Activated T-cell treated with anti-CD3 and anti-CD28 coated beads, Interleukin-2, amount 50 U/mL, for 4 hours (primary cell): Measurements from ENCODE around the gene ATF4. TPM values are rescaled to one million over a fixed set of nuclear protein-coding genes. Genes with fewer than 3 reads are reported as not detected.

ENCODE experiments used
- ATAC-seq, 2 donors: fragments of 200-7000 bp; cut with Tn5 transposase; one replicate each; pipeline ENCODE4 v1.10.0; 2021
- DNase-seq: peaks from one replicate; pipeline ENCODE4 v3.0.0-alpha.2; 2020
- H3K27me3 Mint-ChIP-seq: one replicate; pipeline ENCODE4 v1.8.0; 2021; ENCODE audit warnings: low read depth, mixed read lengths
- H3K36me3 Mint-ChIP-seq: one replicate; pipeline ENCODE4 v1.8.0; 2022; ENCODE audit warnings: mixed read lengths; ENCODE audit not compliant: insufficient read depth
- H3K4me1 Mint-ChIP-seq: one replicate; pipeline ENCODE4 v1.8.0; 2021; ENCODE audit warnings: low read depth, mixed read lengths
- H3K4me3 Mint-ChIP-seq: one replicate; pipeline ENCODE4 v1.8.0; 2021; ENCODE audit warnings: mild to moderate bottlenecking, moderate library complexity, mixed read lengths
- H3K9me3 Mint-ChIP-seq: one replicate; pipeline ENCODE4 v1.8.0; 2021; ENCODE audit warnings: mixed read lengths
- total RNA-seq, 3 donors: library from RNA; stranded (reverse); gene quantifications; one replicate each; pipeline ENCODE4 v1.2.1, GENCODE V29; 2021

Gene ATF4
- total RNA-seq, 3 donors from 2014 or later: 611 to 673 (median 650) TPM

DNA sequence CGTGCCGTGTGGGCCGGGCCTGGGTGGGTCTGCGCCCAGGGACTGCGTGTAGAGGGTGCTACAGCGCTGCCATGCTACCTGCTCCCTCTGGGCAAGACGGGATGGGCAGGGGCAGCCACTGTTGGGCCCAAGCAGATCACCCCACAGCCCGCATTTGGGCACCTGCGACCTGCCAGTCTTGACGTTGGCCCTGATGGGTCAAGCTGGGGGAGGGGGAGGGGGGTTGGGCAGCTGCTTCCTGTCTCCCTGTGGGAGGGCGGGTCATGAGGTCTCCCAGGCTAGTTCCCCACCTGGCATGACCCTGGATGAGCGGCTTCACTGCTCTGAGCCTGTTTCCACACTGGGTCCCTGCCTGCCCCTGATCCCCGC lies 15.0 kb downstream of the ATF4 start:
- ATAC-seq (no peak), DNase-seq (no peak)
- Mint-ChIP-seq H3K36me3 (peaks cover 12% of the 10 kb centered on the region), H3K27me3 (no peaks in the 10 kb centered on the region), H3K4me1 (peaks cover 29% of the 10 kb centered on the region), H3K9me3 (no peaks in the 10 kb centered on the region), H3K4me3 (no peak overlapping the region)

DNA sequence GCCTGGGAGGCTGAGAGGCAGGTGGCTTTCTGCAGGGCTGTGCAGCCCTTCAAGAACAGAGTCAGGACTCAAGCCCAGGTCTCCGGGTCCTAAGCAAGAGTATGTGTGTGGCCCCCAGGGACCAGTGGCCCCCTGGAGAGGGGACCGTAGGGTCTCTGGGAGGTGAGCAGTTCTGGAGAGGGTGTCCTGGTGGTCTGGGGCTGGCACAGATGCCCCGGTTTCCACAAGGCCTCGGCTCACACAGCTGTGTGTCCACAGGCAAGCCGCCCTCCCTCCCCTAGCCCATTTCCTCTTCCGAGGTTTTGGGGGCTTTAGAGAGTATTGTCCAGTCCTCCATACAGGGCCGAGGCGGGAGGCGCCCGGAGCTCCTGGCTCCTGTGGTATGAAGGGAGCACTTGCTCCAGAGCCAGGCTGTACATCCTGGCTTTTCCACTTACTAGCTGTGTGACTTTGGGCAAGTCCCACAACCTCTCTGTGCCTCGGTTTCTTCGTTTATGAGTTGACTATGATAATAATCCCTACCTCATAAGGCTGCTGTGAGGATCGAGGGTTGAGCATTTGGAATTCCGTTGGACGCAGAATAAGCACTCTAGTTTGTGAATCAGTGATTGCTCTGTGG lies 15.6 kb downstream of the ATF4 start:
- ATAC-seq (no peak), DNase-seq (no peak)
- peaks cover 23% of the 10 kb centered on the region for H3K4me1 Mint-ChIP-seq
- peaks cover 9% of the 10 kb centered on the region for H3K36me3 Mint-ChIP-seq
- H3K27me3 Mint-ChIP-seq: no peaks in the 10 kb centered on the region
- no peaks in the 10 kb centered on the region for H3K9me3 Mint-ChIP-seq
- H3K4me3 Mint-ChIP-seq: no peak overlapping the region

GRCh38 chr22:39536711-39537110 lies 16.3 kb downstream of the ATF4 start:
- H3K4me3 Mint-ChIP-seq: no peak overlapping the region
- no peaks in the 10 kb centered on the region for H3K9me3 Mint-ChIP-seq
- peaks cover 5% of the 10 kb centered on the region for H3K36me3 Mint-ChIP-seq
- ATAC-seq (no peak), DNase-seq (no peak)
- no peaks in the 10 kb centered on the region for H3K27me3 Mint-ChIP-seq
- peaks cover 16% of the 10 kb centered on the region for H3K4me1 Mint-ChIP-seq

DNA sequence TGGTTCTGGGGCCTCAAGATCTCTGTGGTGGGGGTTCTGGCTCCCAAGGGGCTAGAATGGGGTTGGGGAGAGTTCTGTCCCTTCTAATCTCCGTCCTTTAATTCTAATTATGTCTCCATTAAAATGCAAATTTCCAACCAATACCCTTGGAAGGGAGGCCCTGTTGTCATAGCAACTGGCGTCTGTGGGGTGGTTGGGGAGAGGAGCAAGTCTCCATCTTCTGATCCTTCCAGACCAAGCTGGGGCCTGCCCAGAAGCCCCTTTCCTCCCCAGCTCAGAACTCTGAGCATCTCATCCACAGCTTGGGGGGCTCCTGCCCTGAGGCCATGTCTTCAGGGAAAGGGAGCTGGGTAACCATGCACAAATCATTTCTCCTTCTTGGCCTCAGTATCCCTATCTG lies 17.6 kb downstream of the ATF4 start:
- no peaks in the 10 kb centered on the region for H3K36me3 Mint-ChIP-seq
- H3K4me1 Mint-ChIP-seq: peaks cover 7% of the 10 kb centered on the region
- DNase-seq (no peak), ATAC-seq (no peak)
- H3K27me3 Mint-ChIP-seq: peaks cover under 1% of the 10 kb centered on the region
- H3K9me3 Mint-ChIP-seq: no peaks in the 10 kb centered on the region
- no peak overlapping the region for H3K4me3 Mint-ChIP-seq

GRCh38 chr22:39543095-39543494 lies 22.7 kb downstream of the ATF4 start:
- no peaks in the 10 kb centered on the region for H3K36me3 Mint-ChIP-seq
- peaks cover 30% of the 10 kb centered on the region for H3K27me3 Mint-ChIP-seq
- H3K4me3 Mint-ChIP-seq: no peak overlapping the region
- no peaks in the 10 kb centered on the region for H3K9me3 Mint-ChIP-seq
- H3K4me1 Mint-ChIP-seq: peaks cover 17% of the 10 kb centered on the region
- DNase-seq (no peak), ATAC-seq (no peak)

DNA sequence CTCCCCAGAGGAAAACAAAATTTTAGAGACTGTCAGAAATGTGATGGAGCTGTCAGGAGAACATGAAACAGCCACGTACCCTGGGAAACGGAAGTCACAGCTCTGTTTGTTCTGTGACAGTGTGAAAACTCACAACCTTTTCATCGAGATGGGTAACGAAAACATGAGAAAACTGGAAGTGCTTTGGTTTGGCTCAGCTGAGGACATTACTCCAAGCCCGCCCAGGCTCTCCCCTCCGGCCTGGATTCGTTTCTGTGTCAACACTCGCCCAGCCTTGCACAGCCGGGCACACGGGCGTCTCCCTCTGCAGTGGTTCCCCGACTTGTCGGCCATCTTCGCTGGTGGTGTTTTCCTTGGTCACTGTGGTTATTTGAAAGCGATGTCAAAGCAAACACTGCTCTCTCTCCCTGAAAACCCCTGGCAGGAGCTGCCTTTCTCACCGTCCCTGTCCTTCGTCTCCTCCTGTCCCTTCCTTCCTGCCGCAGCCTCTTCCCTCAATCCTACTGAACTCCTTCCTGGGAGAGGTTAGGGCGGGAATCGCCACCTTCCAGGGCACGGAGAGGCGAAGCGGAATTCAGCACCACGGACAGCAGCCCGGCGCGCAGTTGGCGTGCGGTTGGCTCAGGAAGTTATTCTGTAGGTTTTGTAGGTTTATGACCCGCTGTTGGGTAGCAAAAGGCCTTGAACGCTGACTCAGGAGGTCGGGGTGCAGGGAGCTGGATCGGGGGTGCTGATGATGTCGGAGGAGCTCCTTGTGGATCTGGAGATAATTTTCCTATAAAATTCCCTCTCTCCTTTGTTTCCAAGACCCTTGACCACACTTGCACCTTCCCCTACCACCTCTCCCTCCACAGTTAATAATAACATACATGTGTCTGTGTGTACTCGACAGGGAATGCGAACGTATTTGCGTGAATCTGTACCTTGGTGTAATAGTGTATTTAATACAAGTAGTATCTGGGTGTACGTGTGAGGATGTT lies 25.3 kb downstream of the ATF4 start:
- peak overlapping the region; percentile 40 for H3K4me3 Mint-ChIP-seq
- peaks cover 17% of the 10 kb centered on the region for H3K4me1 Mint-ChIP-seq
- ATAC-seq (peak; percentile 71 to 74), DNase-seq (peak; percentile 68)
- no peaks in the 10 kb centered on the region for H3K36me3 Mint-ChIP-seq
- peaks cover 42% of the 10 kb centered on the region for H3K27me3 Mint-ChIP-seq
- no peaks in the 10 kb centered on the region for H3K9me3 Mint-ChIP-seq

DNA sequence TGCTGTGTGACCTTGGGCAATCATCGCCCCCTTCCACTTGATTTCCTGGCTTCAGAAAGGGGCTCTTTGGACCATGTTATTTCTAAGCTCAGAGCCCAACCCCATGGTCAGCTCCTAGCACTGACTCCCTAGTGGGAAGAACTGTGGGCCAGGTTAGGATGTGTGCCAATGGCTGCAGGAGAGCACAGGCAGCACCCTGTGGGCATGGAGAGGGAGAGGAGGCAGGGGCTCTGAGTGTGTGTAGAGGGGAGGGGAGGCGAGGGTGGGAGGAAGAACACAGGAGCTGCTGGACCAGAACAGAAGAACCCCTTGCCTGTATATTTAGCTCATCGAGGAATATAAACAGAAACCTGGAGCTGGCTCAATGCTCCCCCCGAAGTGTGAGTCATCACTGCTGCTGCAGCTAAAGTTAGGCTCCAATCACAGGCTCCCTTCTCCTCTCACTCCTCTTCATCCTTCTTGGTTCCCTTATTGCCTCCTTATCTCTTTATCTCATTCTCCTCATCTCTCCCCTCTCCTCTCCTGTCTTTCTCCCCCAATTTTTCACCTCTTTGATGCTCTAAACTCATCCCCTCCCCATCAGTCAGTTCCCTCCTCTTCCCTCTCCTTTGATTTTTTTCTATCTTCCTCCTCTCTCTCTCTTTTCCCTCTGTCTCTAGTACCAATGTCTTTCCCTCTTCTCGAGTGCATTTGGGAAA lies 26.7 kb downstream of the ATF4 start:
- no peak for ATAC-seq
- H3K36me3 Mint-ChIP-seq: no peaks in the 10 kb centered on the region
- H3K4me3 Mint-ChIP-seq: no peak overlapping the region
- H3K4me1 Mint-ChIP-seq: peaks cover 17% of the 10 kb centered on the region
- peaks cover 46% of the 10 kb centered on the region for H3K27me3 Mint-ChIP-seq
- DNase-seq: no peak
- H3K9me3 Mint-ChIP-seq: no peaks in the 10 kb centered on the region

- H3K4me1 Mint-ChIP-seq: peaks cover 17% of the 10 kb centered on the region
- peaks cover 46% of the 10 kb centered on the region for H3K27me3 Mint-ChIP-seq
- DNase-seq (no peak), ATAC-seq (no peak)
- no peaks in the 10 kb centered on the region for H3K9me3 Mint-ChIP-seq
- no peaks in the 10 kb centered on the region for H3K36me3 Mint-ChIP-seq
- H3K4me3 Mint-ChIP-seq: no peak overlapping the region
Measured at GRCh38 chr22:39547587-39547947, 27.2 kb downstream of the ATF4 start.

- peaks cover 41% of the 10 kb centered on the region for H3K27me3 Mint-ChIP-seq
- no peak overlapping the region for H3K4me3 Mint-ChIP-seq
- H3K9me3 Mint-ChIP-seq: no peaks in the 10 kb centered on the region
- ATAC-seq (no peak), DNase-seq (no peak)
- H3K36me3 Mint-ChIP-seq: no peaks in the 10 kb centered on the region
- H3K4me1 Mint-ChIP-seq: peaks cover 6% of the 10 kb centered on the region
Measured at GRCh38 chr22:39553429-39553828, 33.1 kb downstream of the ATF4 start.

GRCh38 chr22:39554151-39554550 lies 33.8 kb downstream of the ATF4 start:
- Mint-ChIP-seq H3K9me3 (no peaks in the 10 kb centered on the region), H3K4me3 (no peak overlapping the region), H3K36me3 (no peaks in the 10 kb centered on the region), H3K27me3 (peaks cover 46% of the 10 kb centered on the region), H3K4me1 (peaks cover 6% of the 10 kb centered on the region)
- DNase-seq: no peak
- ATAC-seq: no peak

- Mint-ChIP-seq H3K9me3 (no peaks in the 10 kb centered on the region), H3K27me3 (peaks cover 44% of the 10 kb centered on the region), H3K4me3 (peak overlapping the region; percentile 49), H3K36me3 (no peaks in the 10 kb centered on the region), H3K4me1 (peaks cover 6% of the 10 kb centered on the region)
- DNase-seq: peak; percentile 44
- peak; percentile 81 to 83 for ATAC-seq
Measured at GRCh38 chr22:39556970-39557841, 36.8 kb downstream of the ATF4 start.

- DNase-seq (no peak), ATAC-seq (no peak)
- no peaks in the 10 kb centered on the region for H3K9me3 Mint-ChIP-seq
- H3K36me3 Mint-ChIP-seq: no peaks in the 10 kb centered on the region
- H3K4me3 Mint-ChIP-seq: peak overlapping the region; percentile 42
- H3K27me3 Mint-ChIP-seq: peaks cover 44% of the 10 kb centered on the region
- H3K4me1 Mint-ChIP-seq: peaks cover 6% of the 10 kb centered on the region
Measured at GRCh38 chr22:39558254-39558727, 37.9 kb downstream of the ATF4 start.

- ATAC-seq (no peak), DNase-seq (no peak)
- no peak overlapping the region for H3K4me3 Mint-ChIP-seq
- no peaks in the 10 kb centered on the region for H3K9me3 Mint-ChIP-seq
- H3K27me3 Mint-ChIP-seq: peaks cover 44% of the 10 kb centered on the region
- peaks cover 6% of the 10 kb centered on the region for H3K4me1 Mint-ChIP-seq
- H3K36me3 Mint-ChIP-seq: no peaks in the 10 kb centered on the region
Measured at GRCh38 chr22:39558950-39559349, 38.6 kb downstream of the ATF4 start.
